ENCODE measurements around the gene PLXND1.
A peak's percentile ranks its signal among the peaks of the same experiment; 100 is the strongest.
"Not testable (repeated sequence)": the region's sequence is repeated elsewhere in the genome, so short reads cannot be mapped to it uniquely, and the experiment has no call there.

The PLXND1 gene, protein sequence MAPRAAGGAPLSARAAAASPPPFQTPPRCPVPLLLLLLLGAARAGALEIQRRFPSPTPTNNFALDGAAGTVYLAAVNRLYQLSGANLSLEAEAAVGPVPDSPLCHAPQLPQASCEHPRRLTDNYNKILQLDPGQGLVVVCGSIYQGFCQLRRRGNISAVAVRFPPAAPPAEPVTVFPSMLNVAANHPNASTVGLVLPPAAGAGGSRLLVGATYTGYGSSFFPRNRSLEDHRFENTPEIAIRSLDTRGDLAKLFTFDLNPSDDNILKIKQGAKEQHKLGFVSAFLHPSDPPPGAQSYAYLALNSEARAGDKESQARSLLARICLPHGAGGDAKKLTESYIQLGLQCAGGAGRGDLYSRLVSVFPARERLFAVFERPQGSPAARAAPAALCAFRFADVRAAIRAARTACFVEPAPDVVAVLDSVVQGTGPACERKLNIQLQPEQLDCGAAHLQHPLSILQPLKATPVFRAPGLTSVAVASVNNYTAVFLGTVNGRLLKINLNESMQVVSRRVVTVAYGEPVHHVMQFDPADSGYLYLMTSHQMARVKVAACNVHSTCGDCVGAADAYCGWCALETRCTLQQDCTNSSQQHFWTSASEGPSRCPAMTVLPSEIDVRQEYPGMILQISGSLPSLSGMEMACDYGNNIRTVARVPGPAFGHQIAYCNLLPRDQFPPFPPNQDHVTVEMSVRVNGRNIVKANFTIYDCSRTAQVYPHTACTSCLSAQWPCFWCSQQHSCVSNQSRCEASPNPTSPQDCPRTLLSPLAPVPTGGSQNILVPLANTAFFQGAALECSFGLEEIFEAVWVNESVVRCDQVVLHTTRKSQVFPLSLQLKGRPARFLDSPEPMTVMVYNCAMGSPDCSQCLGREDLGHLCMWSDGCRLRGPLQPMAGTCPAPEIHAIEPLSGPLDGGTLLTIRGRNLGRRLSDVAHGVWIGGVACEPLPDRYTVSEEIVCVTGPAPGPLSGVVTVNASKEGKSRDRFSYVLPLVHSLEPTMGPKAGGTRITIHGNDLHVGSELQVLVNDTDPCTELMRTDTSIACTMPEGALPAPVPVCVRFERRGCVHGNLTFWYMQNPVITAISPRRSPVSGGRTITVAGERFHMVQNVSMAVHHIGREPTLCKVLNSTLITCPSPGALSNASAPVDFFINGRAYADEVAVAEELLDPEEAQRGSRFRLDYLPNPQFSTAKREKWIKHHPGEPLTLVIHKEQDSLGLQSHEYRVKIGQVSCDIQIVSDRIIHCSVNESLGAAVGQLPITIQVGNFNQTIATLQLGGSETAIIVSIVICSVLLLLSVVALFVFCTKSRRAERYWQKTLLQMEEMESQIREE (N-terminal part only)

DNA sequence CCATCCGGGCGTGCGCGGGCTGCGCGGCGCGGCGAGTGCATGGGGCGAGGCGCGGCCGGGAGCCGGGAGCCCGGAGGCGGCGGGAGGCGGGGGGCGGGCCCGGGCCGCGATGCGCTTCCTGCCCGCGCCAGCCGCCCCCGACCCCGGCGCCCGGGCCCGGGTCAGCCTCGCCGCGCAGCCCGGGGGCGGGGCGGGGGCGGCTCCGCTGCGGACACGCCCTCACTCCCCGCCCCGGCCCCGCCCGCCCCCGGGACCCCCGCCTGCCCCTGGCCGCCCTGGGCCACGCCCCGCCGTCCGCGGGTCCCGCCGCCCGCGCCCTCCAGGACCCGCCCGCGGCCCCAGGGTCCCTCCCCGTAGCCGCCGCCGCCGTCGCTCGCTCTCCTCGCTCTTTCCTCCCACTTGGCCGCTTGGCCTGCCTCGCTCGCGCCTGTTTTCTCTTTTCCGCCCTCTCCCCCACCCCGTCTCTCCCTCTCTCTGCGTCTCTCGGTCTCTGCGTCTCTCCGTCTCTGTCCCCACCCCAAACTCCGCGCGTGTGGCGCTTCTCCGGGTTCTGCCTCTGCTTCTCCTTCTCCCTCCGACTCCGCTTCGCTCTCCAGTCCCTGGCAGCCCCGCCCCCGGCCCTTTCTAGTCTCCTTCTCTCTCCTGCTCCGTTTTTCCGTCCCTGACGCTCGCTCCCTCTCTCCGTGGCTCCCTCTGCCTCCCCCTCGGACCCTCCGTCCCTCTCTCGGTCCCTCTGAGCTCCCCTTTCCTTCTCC is at the start of gene PLXND1:
Gene PLXND1, minus strand, starts transcription at position 41 of the 755 bp plus-strand sequence. Its CDS starts 37 bp downstream, at position 4.
- DNase-seq (ENCODE audit: low read depth), result no peak

DNA sequence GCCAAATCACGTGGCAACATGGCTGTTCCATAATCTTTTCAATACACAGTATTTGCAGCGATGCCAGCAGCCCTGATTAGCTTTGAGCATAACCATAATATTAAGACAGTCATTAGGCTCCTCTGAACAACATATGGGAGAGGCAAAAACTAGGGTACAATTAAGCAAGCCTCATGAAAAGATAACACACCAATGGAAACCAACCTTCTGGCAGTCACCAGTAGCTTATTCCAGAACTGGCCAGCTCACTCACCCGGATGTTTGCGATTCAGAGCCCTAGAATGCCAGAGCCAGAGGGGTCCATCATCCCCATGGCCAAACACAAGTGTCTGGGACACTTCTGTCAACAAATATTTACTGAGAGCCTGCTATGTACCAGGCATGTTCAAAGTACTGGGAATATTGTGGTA is 48.8 kb upstream of the PLXND1 start:
- DNase-seq (ENCODE audit: low read depth), result no peak

DNA sequence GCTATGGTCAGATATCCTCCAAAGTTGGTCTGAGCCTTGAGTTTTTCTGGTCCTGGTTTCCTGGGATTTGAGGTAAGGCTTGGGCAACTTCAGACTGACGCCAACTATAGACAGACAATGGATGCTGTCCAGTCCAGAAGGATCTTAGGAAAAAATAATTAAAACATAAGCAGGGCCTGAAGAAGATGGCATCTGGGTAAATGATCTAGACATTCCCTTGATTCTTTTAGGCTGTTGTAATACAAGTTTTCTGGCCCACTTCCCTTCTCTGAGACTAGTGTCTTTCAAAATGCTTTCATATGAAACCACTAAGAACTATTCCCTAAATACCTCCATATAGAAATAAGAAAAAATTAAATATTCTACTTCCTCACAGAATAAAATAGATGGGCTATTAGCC is 47.7 kb upstream of the PLXND1 start:
- no peak for DNase-seq (ENCODE audit: low read depth)

DNA sequence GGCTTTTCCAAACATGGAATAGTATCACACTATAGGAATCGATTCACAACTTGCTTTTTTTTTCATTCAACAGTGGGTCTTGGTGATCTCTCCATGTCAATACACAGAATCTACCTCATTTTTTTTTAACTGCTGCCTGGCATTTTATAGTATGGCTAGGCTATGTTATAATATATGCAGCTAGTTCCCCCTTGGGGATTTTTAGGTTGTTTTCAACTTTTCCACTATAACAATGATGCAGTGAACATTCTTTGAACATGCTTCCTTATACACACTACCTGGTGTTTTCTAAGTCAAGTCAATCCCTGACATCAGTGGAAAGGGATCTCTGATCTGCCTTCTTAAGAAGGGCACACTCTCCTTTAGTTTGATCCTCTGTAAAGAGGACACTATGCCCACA is 46.5 kb upstream of the PLXND1 start:
- DNase-seq (ENCODE audit: low read depth), result no peak

DNA sequence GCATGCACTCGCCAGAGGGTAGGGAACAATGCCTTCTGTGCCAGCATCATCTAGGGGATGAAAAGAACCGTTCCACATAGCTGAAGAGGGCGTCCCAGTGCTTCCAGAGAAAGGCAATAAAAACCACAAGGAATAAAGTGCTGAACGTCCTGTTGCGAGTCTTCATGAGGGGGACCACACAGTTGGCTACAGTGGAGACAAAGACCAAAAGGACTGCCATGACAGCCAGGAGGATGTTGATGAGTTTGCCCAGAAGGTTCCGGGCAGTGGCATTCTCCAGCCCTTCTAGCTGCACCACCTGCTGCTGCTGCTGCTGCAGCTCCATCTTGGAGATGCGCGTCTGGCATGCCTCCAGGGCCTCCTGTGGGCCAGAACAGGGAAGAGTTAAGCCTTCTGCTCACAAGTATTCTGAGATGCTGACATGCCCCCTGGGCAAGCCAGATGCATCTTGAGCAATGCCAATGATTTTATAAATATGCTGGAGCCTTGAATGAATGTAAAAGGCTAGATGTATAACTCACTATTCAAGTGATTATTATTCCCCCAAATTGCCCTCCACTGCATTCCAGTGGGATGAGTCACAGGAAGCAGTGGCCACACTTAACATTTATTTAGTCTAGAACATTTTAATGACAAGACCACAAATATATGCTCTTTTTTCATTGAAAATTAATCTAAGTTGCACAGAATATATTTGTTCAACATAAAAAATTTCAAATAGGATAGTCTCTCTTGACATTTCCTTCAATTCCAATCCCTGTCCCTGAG is 45.1 kb upstream of the PLXND1 start:
- no peak for DNase-seq (ENCODE audit: low read depth)

DNA sequence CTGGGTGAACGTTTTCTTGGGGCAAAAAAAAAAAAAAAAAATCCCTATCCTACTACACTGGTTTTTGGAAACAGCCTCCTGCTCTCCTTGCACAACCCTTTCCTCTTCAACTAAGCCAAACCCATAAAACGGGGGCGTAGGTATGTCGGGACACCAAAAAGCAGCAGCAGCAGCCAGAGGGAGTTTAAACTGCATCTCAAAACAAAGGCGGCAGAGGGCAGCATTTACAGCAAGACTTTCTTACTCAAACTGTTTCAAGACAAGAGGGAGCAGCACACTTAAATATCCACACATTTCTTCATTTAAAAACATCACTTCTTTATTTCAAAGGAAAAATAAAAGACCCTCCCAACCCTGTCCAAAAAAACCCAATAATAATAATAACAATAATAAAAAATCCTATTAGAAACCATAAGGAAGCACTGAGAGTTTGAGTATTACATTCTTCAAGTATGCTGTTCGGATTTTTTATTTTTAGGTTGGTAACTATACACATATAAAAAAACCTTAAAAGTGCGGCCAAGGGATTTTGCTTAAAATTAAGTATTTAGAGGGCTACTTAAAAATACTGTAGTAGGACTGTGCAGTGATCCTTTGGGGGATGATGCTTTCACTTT is 43.9 kb upstream of the PLXND1 start:
- peak; percentile 51 for DNase-seq (ENCODE audit: low read depth)

DNA sequence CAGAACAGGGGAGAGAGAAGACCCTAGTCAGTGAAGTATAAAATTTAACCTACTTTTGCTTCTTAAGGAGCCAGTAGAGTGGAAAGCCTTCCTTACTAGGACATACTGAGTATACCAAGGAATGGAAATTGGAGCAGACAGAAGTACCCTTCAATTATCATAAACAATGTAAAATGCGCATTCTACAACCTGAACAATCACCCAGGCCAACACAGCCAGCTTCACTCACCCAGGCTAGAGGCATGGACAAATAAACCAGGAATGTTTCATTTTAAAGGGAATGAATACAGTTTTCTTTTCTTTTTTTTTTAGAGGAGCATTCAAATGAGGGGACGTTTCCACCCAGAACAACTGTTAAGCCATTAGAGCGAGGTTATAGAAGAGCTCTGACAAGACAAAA is 41.9 kb upstream of the PLXND1 start:
- no peak for DNase-seq (ENCODE audit: low read depth)

DNA sequence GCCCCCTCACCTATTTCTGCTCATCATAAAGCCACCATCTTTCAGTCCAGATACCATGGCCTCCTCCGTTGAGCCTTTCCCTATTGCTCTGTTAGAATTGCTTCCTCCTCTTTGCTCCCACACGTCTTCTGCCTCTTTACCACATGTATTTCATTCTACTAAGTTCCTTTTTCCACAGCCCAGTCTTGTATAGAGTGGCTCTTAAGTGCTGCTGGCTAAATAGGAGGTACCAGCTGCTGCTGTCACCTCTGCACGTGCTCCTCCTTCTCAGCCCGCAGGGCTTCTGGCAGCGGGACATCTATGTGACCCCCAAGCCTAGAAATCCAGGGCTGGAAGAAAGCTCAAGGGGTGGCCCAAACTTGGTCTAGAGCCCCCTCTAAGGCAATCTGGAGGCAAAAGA is 38.8 kb upstream of the PLXND1 start:
- no peak for DNase-seq (ENCODE audit: low read depth)

DNA sequence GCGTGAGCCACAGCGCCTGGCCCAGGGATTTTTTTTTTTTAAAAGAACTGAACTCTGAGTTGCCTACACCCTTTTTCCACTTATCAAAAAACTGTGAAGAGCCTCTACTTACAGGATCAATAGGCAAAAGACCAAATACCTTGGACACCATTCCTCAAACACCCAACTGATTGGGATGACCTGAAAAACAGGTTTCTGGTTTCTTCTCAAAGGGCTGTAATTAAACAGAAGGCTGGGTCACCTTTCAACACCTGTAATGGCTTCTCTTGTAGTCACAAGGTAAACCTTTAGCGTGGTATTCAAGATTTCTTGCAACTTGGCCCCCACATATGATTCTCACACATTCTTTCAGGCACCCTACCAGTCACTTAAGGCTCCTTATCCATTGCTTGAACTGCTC is 38.4 kb upstream of the PLXND1 start:
- no peak for DNase-seq (ENCODE audit: low read depth)

DNA sequence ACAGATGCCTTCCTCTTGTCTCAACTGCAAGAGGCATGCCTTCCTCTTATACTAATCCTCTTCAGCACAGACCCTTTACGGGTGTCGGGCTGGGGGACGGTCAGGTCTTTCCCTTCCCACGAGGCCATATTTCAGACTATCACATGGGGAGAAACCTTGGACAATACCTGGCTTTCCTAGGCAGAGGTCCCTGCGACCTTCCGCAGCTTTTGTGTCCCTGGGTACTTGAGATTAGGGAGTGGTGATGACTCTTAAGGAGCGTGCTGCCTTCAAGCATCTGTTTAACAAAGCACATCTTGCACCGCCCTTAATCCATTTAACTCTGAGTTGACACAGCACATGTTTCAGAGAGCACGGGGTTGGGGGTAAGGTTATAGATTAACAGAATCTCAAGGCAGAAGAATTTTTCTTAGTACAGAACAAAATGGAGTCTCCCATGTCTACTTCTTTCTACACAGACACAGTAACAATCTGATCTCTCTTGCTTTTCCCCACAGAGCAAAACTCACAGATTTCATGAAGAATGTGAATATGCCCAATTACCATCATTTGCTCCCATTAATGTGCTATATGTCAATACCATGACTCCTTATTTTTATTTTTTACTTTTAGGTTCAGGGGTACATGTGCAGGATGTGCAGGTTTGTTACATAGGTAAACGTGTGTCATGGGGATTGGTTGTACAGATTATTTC is 35.2 kb upstream of the PLXND1 start:
- DNase-seq (ENCODE audit: low read depth), result not testable (repeated sequence)

DNA sequence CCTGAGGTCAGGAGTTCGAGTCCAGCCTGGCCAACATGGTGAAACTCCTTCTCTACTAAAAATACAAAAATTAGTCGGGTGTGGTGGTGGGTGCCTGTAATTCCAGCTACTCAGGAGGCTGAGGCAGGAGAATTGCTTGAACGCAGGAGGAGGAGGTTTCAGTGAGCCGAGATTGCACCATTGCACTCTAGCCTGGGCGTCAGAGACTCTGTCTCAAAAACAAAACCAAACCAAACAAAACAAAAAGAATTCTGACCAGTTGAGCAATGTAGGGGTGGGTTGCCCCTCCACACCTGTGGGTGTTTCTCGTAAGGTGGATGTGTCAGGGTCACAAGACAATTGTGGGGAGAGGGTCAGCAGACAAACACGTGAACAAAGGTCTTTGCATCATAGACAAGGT is 34.5 kb upstream of the PLXND1 start:
- not testable (repeated sequence) for DNase-seq (ENCODE audit: low read depth)

DNA sequence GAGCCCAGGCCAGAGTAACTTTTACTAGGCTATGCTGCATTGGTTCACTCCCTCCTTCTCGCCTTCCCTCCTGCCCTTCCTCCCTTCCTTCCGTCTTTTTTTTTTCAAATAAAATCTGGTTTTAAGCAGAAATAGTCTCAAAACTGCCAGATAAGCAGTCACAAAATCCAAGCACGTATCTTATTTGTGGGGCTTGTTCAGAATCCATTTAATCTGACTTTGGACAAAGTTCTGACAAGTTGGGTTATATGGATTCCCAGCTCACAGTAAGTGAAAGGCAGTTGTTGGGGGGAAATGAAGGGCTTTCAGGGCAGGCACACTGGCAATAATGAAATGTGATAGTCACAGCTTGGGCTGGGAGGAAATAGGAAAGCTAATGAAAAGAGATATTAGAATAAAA is 32.0 kb upstream of the PLXND1 start:
- no peak for DNase-seq (ENCODE audit: low read depth)

DNA sequence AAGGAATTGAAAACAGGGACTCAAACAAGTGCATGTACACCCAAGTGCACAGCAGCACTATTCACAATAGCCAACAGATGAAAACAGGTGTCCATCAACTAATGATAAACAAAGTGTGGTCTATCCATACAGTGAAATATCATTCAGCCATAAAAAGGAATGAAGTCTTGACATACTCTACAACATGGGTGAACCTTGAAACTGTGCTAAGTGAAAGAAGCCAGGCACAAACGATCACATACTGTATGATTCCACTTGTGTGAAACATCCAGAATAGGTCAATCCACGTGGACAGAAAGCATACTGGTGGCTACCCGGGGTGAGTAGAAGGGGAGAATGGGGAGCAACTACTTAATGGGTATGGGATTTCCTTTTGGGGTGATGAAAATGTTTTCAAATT is 29.6 kb upstream of the PLXND1 start:
- DNase-seq (ENCODE audit: low read depth), result no peak

DNA sequence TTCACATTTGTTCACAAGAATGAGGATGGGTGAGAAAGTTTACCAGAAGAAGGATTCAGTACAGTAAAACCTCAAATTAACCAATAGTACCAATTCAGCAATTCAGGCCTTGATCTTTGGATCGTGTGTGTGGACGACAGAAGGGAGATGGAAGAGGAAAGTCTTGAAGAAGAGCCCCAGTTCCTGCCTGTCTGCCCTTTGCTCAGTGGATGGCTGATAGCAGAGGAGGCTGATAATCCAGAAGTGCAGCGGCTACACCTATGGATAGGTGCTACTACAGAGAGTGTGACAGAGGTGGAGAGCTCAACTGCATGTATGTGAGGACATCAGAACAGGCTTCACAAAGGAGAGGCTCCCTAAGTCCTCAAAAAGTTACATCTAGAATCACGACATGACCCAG is 29.2 kb upstream of the PLXND1 start:
- DNase-seq (ENCODE audit: low read depth), result no peak

DNA sequence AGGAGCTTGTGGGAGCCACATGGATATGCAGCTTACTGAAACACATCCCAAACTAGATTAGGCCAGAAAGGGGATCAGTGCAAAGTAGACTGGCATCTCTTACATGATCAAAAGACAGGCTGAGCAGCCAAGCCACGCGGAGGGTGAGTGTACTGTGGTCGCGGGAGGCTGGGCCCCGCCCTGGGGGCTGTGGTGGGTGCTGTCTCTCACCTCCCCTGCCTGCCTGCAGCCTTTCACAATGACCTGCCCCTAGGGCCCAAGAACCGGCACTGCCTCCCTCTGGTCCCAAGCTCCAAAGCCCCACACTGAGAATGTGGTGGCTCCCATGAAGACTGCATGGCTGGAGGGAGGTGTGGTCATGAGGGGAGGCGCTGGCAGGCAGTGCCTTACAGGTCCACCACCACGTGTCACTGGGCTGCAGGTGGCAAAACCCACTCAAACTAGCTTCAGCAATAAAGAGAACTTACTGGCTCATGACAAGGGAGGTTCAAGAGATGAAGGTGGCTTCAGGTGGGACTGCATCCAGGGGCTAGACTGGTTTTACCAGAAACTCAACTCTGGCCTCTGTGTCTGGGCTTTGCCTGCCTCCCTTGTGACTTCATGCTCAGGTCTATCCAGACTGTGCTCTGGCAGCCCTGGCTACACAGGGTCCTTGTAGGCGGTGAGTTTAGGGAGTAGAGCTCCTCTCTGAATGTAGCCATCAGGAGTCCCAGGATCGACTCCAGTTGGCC is 27.4 kb upstream of the PLXND1 start:
- DNase-seq (ENCODE audit: low read depth), result no peak

DNA sequence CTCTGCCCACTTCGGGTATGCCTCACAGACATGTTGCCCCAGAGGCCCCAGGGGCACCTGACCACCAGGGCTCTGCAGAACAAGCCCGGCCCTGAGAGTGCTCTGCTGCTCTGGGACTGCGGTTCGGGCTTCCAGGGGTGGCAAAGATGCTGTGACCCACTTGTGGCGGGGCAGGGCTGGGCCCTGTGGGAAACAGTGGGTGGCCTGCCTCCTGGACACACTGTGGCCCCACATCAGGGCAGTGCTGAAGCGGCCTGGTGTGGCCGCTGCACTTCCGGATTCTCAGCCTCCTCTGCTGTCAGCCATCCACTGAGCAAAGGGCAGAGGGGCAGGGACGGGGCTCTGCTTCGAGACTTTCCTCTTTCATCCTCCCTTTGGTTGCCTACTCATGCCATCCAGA is 26.5 kb upstream of the PLXND1 start:
- no peak for DNase-seq (ENCODE audit: low read depth)

DNA sequence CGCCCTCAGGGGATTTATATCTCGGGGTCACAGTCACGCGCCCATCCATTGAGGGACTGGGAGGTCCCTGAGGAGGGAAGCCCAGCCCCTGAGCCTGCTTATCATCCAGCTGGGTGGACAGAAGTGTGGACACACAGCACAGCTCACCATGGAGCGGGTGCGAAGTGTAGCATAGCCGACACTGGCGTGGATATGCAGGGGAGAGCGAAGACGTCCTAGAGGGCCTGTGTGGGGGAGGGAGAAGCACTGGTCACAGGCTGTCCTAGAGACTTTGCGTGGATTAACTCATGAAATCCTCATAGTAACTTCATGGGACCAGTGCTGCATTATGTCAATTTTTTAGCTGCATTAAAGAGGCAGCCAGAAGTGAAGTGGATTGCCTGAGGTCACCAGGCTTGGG is 26.1 kb upstream of the PLXND1 start:
- no peak for DNase-seq (ENCODE audit: low read depth)

DNA sequence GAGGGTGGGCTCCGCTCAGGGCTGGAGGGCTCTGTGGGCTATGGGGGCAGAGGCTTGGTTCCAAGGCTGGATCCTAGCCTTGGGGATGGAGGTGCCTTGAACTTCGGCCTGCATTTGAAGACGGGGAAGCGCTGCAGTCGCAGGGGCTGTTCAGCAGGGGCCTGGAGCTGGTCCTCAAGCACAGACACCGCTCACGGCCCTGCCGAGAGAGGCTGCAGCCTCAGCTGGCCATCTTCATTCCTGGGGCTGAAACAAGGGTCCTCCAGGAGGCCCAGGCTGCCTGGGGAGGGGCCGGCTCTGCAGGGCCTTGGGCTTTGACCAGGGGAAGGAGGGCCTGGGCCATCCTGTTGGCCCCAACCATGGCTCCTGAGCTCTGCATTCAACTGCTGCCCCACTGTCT is 25.6 kb upstream of the PLXND1 start:
- no peak for DNase-seq (ENCODE audit: low read depth)

DNA sequence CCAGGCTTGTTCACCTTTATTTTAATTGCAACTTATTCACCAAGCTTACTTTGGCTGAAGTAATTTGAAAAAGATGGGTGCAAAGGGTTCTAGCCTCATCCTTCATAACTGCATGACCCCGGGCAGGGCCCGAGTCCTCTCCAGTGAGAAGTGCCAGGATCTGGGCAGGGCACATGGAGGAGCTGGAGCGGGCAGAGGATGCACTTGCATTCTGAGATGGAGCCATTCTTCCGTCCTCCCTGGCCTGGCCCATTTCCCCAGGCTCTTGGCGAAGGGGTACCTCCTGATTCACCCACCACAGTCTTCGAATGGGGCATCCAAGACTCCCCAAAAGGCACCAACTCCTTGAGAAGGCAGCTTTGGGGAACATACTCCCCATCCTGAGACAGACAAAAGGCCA is 22.5 kb upstream of the PLXND1 start:
- no peak for DNase-seq (ENCODE audit: low read depth)

Data from CMK (cell line).